ENCODE data around the gene SHISA5.
"Not testable (repeated sequence)": the region's sequence is repeated elsewhere in the genome, so short reads cannot be mapped to it uniquely, and the experiment has no call there.

Gene SHISA5

GRCh38 chr3:48518638-48519276 lies 14.8 kb upstream of the SHISA5 start:
- no peak for DNase-seq

DNA sequence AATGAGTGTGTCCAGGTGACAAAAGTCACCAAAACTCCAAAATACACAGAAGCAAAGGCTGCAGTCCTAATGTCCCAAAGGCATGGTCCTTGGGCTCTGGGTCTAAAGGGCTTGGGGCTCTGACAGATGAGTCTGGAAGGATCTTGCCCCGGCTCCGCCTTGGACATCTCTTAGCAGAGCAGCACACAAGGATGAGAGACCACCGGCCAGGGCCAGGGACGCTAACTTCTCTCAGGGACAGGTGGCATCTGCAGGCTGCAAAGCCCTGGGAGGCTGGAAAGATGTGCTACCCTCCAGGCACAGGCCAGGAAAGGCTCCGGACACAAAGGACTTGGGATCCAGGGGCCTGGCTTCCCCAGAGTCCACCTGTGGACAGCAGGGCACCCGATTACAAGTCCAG lies 14.1 kb upstream of the SHISA5 start:
- no peak for DNase-seq

- no peak for DNase-seq
These were observed 12.6 kb upstream of the SHISA5 start for GRCh38 chr3:48516571-48516970.

- DNase-seq = no peak
These were observed 10.7 kb upstream of the SHISA5 start for GRCh38 chr3:48514431-48515227.

GRCh38 chr3:48511551-48511950 lies 7.6 kb upstream of the SHISA5 start:
- no peak for DNase-seq

GRCh38 chr3:48507256-48508061 lies 3.5 kb upstream of the SHISA5 start:
- DNase-seq = peak; percentile 45

GRCh38 chr3:48505968-48506504 lies 2.1 kb upstream of the SHISA5 start:
- no peak for DNase-seq

GRCh38 chr3:48505146-48505545 lies 1.2 kb upstream of the SHISA5 start:
- DNase-seq = no peak

DNA sequence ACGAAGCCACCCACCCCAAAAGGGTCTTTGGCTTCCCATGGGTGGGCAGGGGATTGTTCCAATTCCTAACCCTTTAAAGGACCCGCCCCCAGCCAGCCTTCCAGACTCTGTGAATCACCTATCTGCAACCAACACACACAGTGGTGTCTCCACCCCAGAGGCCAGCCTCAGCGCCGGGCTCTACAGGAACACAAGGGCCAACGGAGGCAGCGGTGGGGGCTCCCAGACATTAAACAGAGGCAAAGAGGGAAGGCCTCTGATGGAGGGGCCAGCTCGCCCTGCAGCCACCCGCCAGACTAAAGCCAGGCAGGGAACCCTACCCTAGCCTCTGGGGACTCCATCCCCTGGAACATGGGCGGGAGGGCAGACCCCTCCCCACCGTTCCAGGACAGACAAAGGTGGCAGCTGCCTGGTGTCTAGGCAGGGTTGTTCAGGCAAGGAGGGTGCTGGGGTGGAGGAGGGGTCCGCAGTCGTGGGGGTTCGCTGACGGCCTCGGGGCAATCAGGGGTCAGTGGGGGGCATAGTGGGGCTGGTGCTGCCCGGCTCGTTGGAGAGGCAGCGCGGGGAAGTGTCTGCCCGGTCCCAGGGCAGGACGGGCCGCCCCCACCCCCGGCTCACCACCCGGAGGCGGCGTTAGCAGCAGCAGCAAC lies 448 bp downstream of the SHISA5 start:
- DNase-seq = no peak

DNA sequence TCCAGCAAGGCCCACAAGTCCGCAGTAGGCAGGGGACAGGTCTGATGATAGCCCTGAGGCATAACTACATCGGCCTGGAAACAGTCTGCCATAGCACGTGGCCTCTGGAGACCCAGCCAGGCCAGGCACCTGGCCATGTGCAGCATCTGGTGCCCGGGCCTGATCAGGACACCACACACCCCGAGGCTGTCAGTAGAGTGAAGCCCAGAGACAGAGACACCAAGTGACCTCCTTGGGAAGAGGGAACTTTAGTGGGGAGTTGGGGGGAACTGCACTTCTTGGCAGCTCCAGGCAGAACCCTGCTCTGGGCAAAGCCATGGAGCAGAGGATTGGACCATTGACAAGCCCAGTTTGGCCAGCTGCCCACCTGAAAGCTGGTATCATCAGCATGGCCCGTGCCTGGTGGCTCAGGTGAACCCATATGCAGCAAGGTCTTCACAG lies 1.2 kb downstream of the SHISA5 start:
- DNase-seq = no peak

DNA sequence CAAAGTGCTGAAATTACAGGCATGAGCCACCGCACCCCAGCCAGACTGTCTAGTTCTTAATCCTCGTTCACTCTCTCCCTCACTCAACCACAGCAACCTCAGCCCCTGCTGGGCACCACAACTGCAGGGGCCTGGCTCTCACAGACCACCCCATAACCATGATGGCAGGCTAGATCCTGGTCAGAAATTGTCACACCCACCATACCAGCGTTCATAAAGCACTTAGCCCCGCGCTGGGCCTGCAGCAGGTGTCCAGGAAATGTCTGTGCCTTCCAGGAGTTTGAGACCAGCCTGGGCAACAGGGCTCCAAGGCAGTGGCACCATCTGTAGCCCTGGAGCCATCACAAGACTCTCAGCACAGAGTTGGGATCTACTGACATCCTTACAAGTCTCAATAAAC lies 1.9 kb downstream of the SHISA5 start:
- no peak for DNase-seq

- no peak for DNase-seq
These were observed 2.8 kb downstream of the SHISA5 start for GRCh38 chr3:48501196-48501595.

GRCh38 chr3:48500656-48501055 lies 3.3 kb downstream of the SHISA5 start:
- no peak for DNase-seq

- no peak for DNase-seq
These were observed 10.8 kb downstream of the SHISA5 start for GRCh38 chr3:48493203-48493501.

DNA sequence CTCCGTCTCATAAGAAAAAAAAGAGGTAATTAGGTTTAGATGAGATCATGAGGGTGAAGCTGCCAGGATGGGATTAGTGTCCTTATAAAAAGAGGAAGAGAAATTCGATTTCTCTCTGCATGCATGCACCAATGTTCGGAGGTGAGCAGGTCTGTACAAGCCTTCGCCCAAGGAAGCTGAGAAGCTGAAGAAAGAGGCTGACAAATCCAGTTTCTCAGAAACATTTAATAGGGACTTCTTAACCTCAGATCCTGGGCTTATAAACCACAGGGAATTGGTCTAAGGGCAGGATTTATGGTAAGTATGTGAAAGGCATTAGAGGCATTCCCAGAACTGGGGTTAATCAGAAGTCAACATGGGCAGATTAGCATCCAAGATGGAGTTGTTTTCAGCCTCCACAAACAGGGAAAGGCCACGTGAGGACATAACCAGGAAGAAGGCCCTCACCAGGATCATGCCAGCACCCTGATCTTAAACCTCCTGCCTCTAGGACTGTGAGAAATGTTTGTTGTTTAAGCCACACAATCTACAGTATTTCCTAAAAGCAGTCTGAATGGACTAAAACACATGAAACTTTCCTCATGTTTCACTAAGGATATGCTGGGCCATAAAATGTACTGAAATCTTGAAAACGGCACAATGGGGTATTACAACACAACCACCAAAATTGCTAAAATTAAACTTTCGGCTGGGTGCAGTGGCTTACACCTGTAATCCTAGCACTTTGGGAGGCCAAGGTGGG lies 11.3 kb downstream of the SHISA5 start:
- DNase-seq = no peak

GRCh38 chr3:48486952-48487351 lies 17.0 kb downstream of the SHISA5 start:
- no peak for DNase-seq

GRCh38 chr3:48482822-48483221 lies 21.2 kb downstream of the SHISA5 start:
- not testable (repeated sequence) for DNase-seq

DNA sequence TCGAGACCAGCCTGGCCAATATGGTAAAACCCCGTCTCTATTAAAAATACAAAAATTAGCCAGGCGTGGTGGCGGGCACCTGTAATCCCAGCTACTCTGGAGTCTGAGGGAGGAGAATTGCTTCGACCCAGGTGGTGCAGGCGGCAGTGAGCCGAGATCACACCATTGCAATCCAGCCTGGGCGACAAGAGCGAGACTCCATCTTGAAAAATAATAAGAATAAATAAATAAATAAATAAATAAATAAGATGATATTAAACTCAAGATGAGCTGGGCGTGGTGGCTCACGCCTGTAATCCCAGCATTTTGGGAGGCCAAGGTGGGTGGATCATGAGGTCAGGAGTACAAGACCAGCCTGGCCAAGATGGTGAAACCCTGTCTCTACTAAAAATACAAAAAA lies 23.1 kb downstream of the SHISA5 start:
- DNase-seq = not testable (repeated sequence)

- no peak for DNase-seq
These were observed 25.1 kb downstream of the SHISA5 start for GRCh38 chr3:48478626-48479555.

DNA sequence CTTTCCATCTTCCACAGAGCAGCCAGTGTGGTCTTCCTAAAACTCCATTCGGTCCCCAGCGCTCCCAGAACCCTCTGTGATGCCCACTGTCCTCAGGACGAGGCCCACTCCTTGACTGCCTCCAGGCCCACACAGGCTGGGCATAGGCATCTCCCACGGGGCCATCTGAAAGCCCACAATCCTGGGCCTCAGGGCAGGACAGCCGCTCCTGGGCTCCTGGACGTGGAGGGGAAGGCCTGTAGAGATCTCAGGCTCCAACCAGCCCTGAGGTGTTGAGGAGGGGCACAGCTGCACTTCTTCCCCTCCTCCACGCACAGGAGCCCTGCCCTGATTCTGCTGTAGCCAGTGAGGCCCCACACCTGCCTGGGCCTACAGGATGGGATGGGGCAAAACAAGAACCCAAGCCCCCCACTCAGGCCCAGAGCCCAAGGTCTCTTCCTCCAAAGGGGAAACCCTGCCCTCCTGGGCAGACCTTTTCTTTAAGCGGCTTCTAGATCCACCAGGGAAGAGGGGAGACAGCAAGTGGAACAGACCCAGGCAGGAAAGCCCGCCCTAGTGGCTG lies 25.9 kb downstream of the SHISA5 start:
- DNase-seq = no peak

Data from DMS79 treated with DMSO at 0.1 percent for 48 hours (cell line).